Stimulated activated naive CD4-positive, alpha-beta T cell (primary cell): ENCODE data around the gene ZYX.
A peak's percentile ranks its signal among the peaks of the same experiment; 100 is the strongest.

ENCODE experiments used
- DNase-seq, 6 experiments: peaks; one replicate each; lab custom pipeline; 2025; lab: John Stamatoyannopoulos, UW

The ZYX gene

GRCh38 chr7:143380646-143381426, at the start of gene ZYX:
Gene ZYX (plus strand): TSS chr7:143381345. CDS start chr7:143381572, 227 bp downstream.
- peak; percentile 73 to 84 (median 80) for DNase-seq

GRCh38 chr7:143334244-143334643, 46.9 kb upstream of the ZYX start:
- DNase-seq, result no peak

GRCh38 chr7:143337216-143337615, 43.9 kb upstream of the ZYX start:
- DNase-seq, result no peak

- no peak for DNase-seq
Measured at GRCh38 chr7:143341842-143342241, 39.3 kb upstream of the ZYX start.

- no peak for DNase-seq
Measured at GRCh38 chr7:143343596-143343995, 37.5 kb upstream of the ZYX start.

- DNase-seq, result peak; percentile 14 to 52 (median 39)
Measured at GRCh38 chr7:143345428-143345900, 35.7 kb upstream of the ZYX start.

- no peak for DNase-seq
Measured at GRCh38 chr7:143346018-143346417, 35.1 kb upstream of the ZYX start.

GRCh38 chr7:143347950-143348349, 33.2 kb upstream of the ZYX start:
- no peak for DNase-seq

GRCh38 chr7:143351060-143351459, 30.1 kb upstream of the ZYX start:
- DNase-seq, result no peak

GRCh38 chr7:143351574-143351973, 29.6 kb upstream of the ZYX start:
- no peak for DNase-seq

GRCh38 chr7:143352531-143353002, 28.6 kb upstream of the ZYX start:
- no peak for DNase-seq

GRCh38 chr7:143354376-143354775, 26.8 kb upstream of the ZYX start:
- DNase-seq, result no peak

GRCh38 chr7:143354965-143355364, 26.2 kb upstream of the ZYX start:
- no peak for DNase-seq

- DNase-seq, result no peak
Measured at GRCh38 chr7:143355450-143356385, 25.4 kb upstream of the ZYX start.

- no peak for DNase-seq
Measured at GRCh38 chr7:143356414-143357050, 24.6 kb upstream of the ZYX start.

- no peak for DNase-seq
Measured at GRCh38 chr7:143358626-143359025, 22.5 kb upstream of the ZYX start.

- no peak for DNase-seq
Measured at GRCh38 chr7:143359771-143360353, 21.3 kb upstream of the ZYX start.

GRCh38 chr7:143360788-143361551, 20.2 kb upstream of the ZYX start:
- no peak for DNase-seq

- DNase-seq, result peak in 1 of 6 experiments; percentile 19
Measured at GRCh38 chr7:143361552-143362130, 19.5 kb upstream of the ZYX start.
